HG02884 (cell line): ENCODE measurements around the gene AFG1L.
A peak's percentile ranks its signal among the peaks of the same experiment; 100 is the strongest.
"Not testable (repeated sequence)": the region's sequence is repeated elsewhere in the genome, so short reads cannot be mapped to it uniquely, and the experiment has no call there.

Source experiments
- ATAC-seq: cut with Tn5 transposase; IDR thresholded peaks from one replicate; pipeline ENCODE4 v1.9.1; 2021; ENCODE audit warnings: mild to moderate bottlenecking, moderate library complexity; ENCODE audit not compliant: unreplicated experiment

Gene AFG1L

DNA sequence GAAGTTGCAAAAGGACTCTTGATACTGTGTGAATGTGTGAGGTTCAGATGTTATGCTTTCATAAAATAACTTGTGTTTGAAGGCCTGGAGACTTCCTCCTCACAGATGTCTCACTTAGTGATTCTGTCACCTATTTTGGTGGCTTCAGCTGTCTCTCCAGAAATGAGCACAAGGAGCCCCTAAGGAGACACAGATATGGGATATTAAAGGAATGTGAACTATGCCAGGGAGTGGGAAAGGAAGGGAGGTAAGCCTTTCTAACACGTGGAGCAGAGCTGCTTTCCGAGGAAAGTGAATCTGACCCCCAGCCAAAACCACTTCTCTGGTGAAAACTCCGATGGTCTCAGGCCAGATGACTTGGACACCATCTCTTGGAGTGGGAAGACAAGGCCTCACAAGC is 255.4 kb downstream of the AFG1L start:
- no peak for ATAC-seq

DNA sequence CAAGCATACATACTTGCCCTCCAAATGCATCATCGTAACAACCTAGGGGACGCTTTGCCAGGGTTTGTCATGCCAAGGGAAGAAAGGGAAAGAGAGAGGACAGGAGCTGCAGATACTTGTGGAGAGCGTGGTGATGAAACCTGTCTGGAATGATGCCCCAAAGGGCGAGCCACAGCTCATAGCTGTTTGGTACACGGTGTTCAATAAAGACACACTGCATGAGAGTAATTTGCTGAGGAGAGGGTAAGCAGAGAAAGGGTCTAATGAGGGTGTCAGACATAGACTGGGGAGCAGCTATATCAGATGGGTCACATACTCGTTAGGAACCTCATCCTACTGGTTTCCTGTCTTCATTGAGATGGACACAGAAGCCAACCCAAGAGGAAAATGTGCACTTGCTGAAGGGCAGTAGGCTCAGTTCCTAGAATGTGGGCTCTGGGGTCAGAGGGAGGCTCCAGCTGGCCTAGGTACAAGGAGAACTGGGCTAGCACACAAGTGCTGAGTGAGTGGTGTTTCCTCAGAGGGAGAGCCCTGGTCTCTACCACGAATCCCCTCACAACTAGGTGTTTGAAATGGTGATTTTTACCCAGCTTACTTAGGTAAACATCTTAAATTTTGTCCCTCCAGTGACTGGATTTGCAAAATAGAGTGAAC is 260.7 kb downstream of the AFG1L start:
- ATAC-seq, result no peak

DNA sequence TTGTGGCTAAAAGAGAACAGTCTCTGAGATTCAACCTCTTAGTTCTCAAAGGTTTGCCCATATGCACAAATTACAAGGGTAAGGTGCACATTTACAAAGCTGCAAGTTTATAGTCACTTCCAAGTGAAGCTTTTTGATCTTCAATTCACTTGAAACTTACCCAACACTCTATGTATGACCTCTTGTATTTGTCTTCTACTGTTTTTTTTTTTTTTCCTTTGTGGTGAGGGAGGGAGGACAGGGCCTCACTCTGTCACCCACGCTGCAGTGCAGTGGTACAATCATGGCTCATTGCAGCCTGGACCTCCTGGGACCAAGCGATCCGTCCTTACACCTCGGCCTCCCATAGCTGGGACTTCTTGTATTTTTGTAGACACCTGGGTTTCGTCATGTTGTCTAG is 261.4 kb downstream of the AFG1L start:
- no peak for ATAC-seq

DNA sequence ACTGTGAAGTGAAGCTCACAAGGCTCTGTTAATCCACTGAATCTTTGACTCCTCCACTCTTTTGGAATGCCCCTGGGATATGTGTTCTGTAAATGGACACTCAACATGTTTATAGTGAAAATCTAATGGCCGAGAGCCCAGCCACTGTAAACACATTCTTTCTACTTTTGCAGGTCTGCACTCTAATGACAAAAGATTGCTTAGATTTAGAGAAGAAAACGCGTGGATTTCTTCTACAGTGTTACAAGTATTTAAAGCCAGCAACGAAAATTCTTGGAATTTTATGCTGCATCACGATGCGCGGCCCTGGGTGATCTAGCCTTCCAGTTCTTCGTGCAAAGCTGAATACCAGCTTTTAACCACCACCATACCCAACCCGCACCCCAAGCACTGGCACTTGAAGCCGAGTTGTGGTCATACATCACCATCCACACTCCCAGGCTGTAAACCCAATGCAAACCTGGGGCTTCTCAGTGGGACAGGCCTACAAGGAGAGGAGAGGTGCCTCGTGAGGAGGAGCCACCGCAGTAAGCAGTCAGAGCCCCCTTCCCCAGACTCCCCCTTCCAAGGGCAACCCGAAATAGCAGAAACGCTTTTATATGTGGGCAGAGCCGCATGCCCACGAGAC is 262.1 kb downstream of the AFG1L start:
- no peak for ATAC-seq

DNA sequence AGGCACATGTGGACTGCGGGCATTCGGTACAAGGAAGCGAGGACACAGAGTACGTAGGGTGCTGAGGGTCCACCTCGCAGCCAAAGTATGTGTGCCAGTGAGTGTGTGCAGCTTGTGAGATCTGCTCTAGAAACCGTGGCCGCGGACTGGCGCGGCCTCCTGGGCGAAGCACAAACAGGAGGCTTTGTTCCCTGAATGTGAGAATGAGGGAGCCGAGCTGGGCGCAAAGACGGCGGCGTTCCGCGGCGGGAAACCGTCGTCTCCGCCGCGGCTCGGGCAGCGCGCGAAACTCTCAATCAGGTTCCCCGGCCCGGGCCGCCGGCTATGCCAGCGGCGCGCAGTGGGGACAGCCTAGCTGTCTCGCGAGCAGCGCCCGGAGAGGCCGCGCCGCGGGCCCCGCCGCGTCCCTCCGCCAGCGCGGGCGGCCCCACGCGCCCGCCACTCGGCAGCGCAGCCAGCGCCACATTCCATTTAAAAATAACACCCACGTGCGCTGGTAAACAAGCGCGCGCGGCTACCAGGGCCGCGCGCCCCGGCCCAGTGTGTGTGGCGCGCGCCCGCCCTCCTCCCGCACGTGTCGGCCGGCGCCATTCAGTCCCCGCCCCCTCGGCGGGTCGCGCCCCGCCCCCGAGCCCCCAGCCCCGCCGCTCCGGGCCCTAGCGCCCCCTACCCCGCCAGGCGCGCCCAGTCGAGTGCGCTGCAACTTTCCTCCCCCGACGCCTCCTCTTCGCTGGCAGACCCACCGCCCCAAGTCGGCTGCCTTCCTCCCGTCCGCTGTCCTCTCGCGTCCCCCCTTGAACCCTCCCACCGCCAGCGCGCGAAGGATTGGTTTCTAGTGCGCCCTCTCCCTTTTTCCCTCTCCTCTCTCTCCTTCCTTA is 262.9 kb downstream of the AFG1L start:
- no peak for ATAC-seq

DNA sequence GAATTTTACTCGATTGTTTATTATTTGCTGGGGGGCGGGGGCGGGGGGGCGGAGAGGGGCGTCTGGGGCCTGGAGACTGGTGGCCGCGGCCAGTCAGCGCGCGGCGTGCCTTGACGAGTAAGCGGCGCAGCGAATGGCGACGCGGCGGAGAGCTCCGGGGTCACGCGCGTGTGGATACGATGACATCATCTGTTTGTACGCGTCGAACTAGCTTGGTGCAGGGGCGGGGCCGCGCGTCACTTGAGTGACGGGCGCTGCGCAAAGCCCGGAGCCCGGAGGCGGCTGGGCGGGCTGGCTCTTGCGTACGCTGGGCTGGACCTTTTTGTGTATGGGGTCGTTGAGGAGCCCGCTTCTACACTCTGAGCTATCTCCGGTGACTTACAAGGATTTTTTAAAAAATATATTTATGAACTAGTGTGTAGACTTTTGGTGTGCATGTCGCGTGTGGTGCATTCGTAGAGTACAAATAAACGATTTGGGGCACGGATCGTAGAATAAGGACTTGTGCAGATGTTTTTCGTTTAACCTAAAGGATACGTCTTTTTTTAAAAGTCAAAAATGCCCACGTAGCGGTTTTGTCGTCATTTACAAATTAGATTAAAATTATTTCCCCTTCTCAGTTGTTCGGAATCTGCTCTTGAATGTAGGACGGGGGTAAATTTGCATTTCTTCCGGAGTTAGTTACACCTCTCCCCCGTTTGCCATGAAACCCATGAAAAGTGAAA is 263.7 kb downstream of the AFG1L start:
- peak; percentile 55 for ATAC-seq

DNA sequence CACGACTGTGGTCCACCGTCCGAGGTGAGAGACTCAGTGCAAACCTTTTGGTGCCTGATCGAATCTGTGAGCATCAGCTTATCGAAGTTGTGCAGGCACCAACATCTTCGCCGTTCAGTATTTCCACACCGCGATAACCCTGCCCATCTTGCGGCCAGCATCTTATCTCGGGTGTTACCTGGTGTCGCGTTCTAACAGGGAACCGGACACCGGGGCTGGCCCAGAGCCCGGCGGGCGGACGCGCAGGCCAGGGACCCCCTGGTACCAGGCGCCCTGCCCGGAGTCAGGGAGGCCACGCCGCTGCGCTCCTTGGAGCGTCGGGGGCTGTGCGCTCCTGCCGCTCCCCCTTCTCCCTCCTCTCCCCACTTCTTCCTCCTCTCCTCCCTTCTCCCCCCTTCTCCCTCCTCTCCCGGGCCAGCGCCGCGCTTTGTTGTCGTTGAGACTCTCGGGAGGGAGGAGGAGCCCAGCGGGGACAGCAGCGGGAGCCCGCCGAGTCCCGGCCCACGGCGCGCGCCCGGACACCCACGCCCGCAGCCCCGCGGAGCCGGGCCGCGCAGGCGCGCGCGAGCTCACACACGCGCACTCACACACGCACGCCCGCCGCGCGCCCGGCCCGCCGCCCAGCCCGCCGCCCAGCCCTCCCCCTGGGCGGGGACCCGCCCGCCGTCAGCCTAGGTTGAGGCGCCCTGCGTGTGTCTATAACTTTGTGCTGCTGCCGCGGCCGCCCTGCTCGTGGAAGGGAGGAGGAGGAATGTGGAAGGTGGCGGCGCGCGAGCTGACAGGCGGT is 264.4 kb downstream of the AFG1L start:
- ATAC-seq, result no peak

DNA sequence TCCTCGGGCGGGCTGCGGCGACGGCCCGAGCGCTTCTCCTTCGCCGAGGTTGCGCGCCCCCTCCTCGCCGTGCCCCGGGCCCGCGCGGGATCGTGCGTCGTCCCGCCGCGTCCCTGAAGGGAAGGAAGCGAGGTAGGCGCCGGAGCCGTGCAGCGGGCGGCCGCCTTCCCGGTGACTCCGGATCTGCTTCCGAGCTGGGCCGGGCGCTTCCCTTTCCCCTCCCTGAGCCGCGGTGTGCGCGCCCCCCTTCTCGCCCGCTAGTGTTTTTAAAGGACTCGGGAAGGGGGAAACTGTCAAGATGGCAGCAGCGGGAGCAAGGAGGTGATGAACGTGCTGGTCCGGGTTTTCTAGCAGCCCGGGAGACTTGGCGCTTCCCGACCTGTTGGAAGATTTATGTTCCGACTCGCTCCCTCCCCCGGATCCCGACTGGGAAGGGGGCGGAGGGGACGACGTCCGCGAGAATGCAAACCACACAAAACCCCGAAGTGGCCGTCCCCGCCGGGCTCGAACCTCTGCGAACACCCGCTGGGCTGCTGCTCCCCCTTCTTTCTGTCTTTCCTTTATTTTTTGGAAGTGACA is 265.1 kb downstream of the AFG1L start:
- ATAC-seq, result no peak

GRCh38 chr6:108560463-108561308 is 265.8 kb downstream of the AFG1L start, which contains the start of gene FOXO3:
Gene FOXO3, plus strand, starts transcription at chr6:108560917. Its CDS starts 292 bp downstream, at chr6:108561209.
- no peak for ATAC-seq

- not testable (repeated sequence) for ATAC-seq
Measured at GRCh38 chr6:108561309-108561647, 266.4 kb downstream of the AFG1L start.

GRCh38 chr6:108561742-108562502 is 267.1 kb downstream of the AFG1L start:
- ATAC-seq, result no peak

GRCh38 chr6:108562503-108562993 is 267.7 kb downstream of the AFG1L start:
- ATAC-seq, result no peak

DNA sequence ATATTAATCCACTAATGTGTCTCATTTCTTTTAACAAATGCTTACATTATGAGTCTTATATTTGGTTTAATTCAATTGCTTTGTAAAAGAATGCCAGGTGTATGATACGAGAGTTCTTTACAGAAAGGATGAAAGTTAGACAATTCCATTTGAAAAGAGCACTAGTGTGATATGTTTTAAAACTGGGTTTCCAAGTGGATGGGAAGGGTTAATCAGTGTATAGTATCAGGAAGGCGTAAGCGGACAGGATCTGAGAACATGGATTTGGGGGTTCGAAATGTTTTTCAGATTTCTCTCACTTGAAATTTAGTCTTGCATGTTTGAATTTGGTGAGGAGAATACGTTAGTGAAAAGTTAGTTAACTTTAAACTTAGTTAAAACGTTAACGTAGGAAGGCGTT is 268.4 kb downstream of the AFG1L start:
- ATAC-seq, result no peak

- no peak for ATAC-seq
Measured at GRCh38 chr6:108564178-108564577, 269.3 kb downstream of the AFG1L start.

DNA sequence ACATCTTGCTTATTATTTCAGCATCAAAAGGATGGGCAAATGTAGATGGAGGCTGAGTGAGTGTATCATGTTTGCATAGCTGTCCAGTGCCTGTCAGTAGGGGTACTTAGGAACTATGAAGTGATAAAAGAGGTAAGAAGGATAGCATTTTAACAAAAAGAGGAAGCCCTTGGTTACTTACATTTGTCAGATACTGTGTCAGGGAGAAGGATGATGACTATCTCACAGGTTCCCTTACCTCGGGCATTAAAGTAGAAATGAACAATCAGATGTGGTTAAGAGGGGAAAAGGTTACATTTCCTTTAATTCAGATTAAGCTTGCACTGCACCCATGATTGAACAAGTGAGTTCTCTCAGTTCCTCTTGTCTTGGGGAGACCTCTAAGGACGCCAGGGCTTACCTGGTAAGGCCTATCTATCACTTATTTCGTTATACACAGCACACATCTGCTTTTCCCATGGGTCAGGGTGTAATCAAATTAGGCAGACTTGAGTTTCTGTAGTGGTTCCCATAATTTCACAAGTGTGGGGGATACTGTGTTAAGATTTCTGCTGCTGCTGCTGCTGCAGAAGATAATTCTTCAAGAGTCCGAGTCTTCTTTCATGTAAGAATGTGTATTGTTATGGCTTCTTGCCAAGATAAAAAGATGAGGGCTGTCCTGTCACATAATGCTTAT is 270.4 kb downstream of the AFG1L start:
- peak; percentile 74 for ATAC-seq

- ATAC-seq, result no peak
Measured at GRCh38 chr6:108565893-108566292, 271.0 kb downstream of the AFG1L start.

DNA sequence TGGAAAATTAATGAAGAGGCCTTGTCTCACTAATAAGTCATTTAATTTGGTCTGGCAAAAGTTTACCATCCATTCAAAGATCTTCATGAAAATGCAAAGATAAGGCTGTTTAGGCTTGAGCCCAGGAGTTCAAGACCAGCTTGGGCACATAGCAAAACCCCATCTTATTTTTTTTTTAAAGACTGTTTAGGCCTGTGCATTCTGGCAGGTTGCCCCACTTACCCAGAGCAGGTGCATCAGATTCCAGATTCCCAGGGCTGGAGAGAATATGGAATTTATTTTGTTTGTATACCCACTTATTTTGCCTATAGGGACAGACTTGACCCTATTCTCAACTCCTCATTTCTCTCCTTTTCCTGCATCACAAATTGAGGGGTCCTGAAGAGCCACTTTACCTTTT is 271.6 kb downstream of the AFG1L start:
- no peak for ATAC-seq

DNA sequence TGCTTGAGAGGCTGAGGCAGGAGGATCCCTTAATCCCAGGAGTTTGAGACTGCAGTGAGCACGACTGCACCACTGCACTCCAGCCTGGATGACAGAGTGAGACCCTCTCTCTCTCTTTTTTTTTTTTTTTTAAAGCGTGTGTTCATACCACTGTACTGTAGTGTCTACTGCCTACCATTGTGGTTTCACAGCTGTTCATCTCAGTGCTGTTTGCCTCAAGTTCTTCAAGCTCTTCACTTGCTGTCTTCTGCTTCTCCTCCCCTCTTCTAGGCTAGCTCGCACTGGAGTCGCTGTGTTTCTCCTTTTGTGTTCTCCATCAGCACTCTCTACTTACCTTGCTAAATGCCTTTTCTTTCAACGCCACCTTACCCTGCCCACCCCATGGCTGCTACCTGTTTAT is 273.2 kb downstream of the AFG1L start:
- no peak for ATAC-seq
